SU-DHL-6 (cell line): ENCODE measurements around the gene BRD9.

Source experiments
- H2AFZ ChIP-seq: fragments of 200-600 bp; sonication (generic); 2 replicates; pipeline ENCODE4 v1.6.1; 2014; ENCODE audit warnings: low read depth, mild to moderate bottlenecking, moderate library complexity, mixed read lengths, antibody characterized with exemption, low read length; ENCODE audit not compliant: severe bottlenecking
- H3F3A ChIP-seq: fragments of 200-600 bp; shearing (Covaris generic); 2 replicates; pipeline ENCODE4 v1.6.0; 2016; ENCODE audit warnings: antibody characterized with exemption, mild to moderate bottlenecking; ENCODE audit not compliant: insufficient read depth
- H3K27ac ChIP-seq: fragments of 200-600 bp; sonication (generic); 2 replicates; pipeline ENCODE4 v1.5.1; 2016; ENCODE audit warnings: low read depth, mild to moderate bottlenecking, low read length, moderate library complexity, mixed read lengths
- H3K27me3 ChIP-seq: fragments of 200-600 bp; sonication (generic), shearing (Covaris generic); 2 replicates; pipeline ENCODE4 v1.6.0; 2014; ENCODE audit warnings: mild to moderate bottlenecking, low read length
- H3K36me3 ChIP-seq: fragments of 200-600 bp; sonication (generic); 2 replicates; pipeline ENCODE4 v1.6.1; 2014; ENCODE audit warnings: mild to moderate bottlenecking, low read length, mixed read lengths
- H3K4me2 ChIP-seq: fragments of 300-600, 200-600 bp; shearing (Covaris generic), sonication (generic); 2 replicates; pipeline ENCODE4 v1.6.0; 2014; ENCODE audit warnings: low read length, low read depth, mild to moderate bottlenecking; ENCODE audit not compliant: poor library complexity, severe bottlenecking
- H3K4me3 ChIP-seq: fragments of 200-600 bp; sonication (generic); 2 replicates; pipeline ENCODE4 v1.5.1; 2014; ENCODE audit warnings: antibody characterized with exemption, low read length, mild to moderate bottlenecking, mixed read lengths; ENCODE audit not compliant: insufficient read depth, poor library complexity, severe bottlenecking
- H3K79me2 ChIP-seq: fragments of 200-600 bp; sonication (generic); 2 replicates; pipeline ENCODE4 v1.6.1; 2014; ENCODE audit warnings: mild to moderate bottlenecking, low read length, moderate library complexity; ENCODE audit not compliant: insufficient read depth
- H3K9ac ChIP-seq: fragments of 200-600 bp; sonication (generic); 2 replicates; pipeline ENCODE4 v1.7.0; 2014; ENCODE audit warnings: mild to moderate bottlenecking, low read length
- H3K9me2 ChIP-seq: fragments of 200-600 bp; sonication (generic); replicated peaks from 2 replicates; pipeline ENCODE4 v1.6.1; 2014; ENCODE audit warnings: low read length; ENCODE audit not compliant: insufficient read depth
- H3K9me3 ChIP-seq: fragments of 200-600 bp; sonication (generic); 2 replicates; pipeline ENCODE4 v1.6.1; 2014; ENCODE audit warnings: low read length, mixed read lengths; ENCODE audit not compliant: insufficient read depth
- H4K20me1 ChIP-seq: fragments of 200-600 bp; sonication (generic); 2 replicates; pipeline ENCODE4 v1.6.1; 2014; ENCODE audit warnings: low read depth, mild to moderate bottlenecking, antibody characterized with exemption, low read length, moderate library complexity, mixed read lengths
- EZH2phosphoT487 ChIP-seq: fragments of 200-600 bp; sonication (generic), shearing (Covaris generic); conservative IDR thresholded peaks from 2 replicates; pipeline ENCODE4 v1.6.1; 2018; ENCODE audit warnings: mild to moderate bottlenecking, antibody characterized with exemption, low read length, moderate library complexity, mixed read lengths
- TF ChIP-seq, protein P1 (sequence below): fragments of 200-600 bp; sonication (generic); IDR thresholded peaks from one replicate; pipeline ENCODE4 v1.5.1; 2017; ENCODE audit warnings: antibody characterized with exemption, mild to moderate bottlenecking, low read length, moderate library complexity; ENCODE audit not compliant: insufficient read depth, poor library complexity, severe bottlenecking

The BRD9 gene

DNA sequence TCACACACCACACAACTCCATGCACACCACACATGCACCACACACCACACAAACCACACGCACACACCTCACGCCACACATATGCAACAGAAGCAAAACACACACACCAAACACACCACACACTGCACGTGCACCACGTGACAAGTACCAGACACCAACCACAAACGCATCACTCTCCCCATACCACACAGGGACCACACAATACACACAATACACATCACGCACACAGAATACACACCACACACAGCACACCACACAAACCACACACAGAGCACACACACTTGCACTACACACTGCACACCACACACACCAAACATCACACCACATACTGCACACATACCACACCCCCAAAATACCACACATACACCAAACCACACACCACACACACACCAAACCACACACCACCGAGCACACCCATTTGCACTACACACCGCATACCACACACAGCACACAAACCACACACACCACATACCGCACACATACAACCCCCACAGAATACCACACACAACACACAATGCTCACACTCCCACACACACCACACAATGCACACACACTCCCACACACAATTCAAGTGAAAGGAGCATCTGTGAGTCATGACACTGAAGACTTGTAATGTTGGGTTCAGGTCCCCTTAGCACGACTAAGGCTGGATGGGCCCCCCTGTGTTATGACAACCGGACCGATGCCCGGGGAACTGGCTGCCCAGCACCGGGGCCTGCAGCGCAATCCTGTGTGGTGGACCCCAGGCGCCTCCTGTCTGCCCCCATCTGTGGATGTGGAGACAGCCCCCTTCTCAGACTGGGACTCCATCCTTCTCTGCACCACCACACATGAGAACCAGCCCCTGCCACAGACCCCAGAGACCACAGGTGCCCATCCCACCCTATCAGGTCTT lies 35.8 kb downstream of the BRD9 start:
- Histone ChIP-seq H3K27me3 (no peaks in the 10 kb centered on the region), H3K27ac (no peak overlapping the region), H3K4me3 (no peak overlapping the region), H3F3A (0 out of 2 replicates have a peak, but pooled peaks cover 2% of the 10 kb centered on the region), H3K4me2 (no peak overlapping the region), H3K79me2 (no peaks in the 10 kb centered on the region), H3K9me3 (no peaks in the 10 kb centered on the region), H3K9ac (no peak overlapping the region), H3K9me2 (no peaks in the 10 kb centered on the region), H4K20me1 (no peaks in the 10 kb centered on the region), H2AFZ (no peak overlapping the region), H3K36me3 (no peaks in the 10 kb centered on the region)
- TF ChIP-seq, protein P1, sequence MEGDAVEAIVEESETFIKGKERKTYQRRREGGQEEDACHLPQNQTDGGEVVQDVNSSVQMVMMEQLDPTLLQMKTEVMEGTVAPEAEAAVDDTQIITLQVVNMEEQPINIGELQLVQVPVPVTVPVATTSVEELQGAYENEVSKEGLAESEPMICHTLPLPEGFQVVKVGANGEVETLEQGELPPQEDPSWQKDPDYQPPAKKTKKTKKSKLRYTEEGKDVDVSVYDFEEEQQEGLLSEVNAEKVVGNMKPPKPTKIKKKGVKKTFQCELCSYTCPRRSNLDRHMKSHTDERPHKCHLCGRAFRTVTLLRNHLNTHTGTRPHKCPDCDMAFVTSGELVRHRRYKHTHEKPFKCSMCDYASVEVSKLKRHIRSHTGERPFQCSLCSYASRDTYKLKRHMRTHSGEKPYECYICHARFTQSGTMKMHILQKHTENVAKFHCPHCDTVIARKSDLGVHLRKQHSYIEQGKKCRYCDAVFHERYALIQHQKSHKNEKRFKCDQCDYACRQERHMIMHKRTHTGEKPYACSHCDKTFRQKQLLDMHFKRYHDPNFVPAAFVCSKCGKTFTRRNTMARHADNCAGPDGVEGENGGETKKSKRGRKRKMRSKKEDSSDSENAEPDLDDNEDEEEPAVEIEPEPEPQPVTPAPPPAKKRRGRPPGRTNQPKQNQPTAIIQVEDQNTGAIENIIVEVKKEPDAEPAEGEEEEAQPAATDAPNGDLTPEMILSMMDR = no peak
- no peak for TF ChIP-seq EZH2phosphoT487

GRCh38 chr5:855771-856530 lies 36.6 kb downstream of the BRD9 start:
- TF ChIP-seq EZH2phosphoT487 = no peak
- TF ChIP-seq, protein P1 = no peak
- Histone ChIP-seq H3K9me2 (no peaks in the 10 kb centered on the region), H3K79me2 (no peaks in the 10 kb centered on the region), H3K4me3 (no peak overlapping the region), H3F3A (0 out of 2 replicates have a peak, but pooled peaks cover 2% of the 10 kb centered on the region), H4K20me1 (no peaks in the 10 kb centered on the region), H3K4me2 (no peak overlapping the region), H3K36me3 (no peaks in the 10 kb centered on the region), H3K9ac (no peak overlapping the region), H3K9me3 (no peaks in the 10 kb centered on the region), H3K27ac (no peak overlapping the region), H2AFZ (no peak overlapping the region), H3K27me3 (no peaks in the 10 kb centered on the region)

- H4K20me1 ChIP-seq = no peaks in the 10 kb centered on the region
- H3K79me2 ChIP-seq = no peaks in the 10 kb centered on the region
- TF ChIP-seq, protein P1 = no peak
- TF ChIP-seq EZH2phosphoT487 = no peak
- H3F3A ChIP-seq = no peaks in the 10 kb centered on the region
- no peaks in the 10 kb centered on the region for H3K36me3 ChIP-seq
- no peak overlapping the region for H3K4me3 ChIP-seq
- H3K9me2 ChIP-seq = no peaks in the 10 kb centered on the region
- no peaks in the 10 kb centered on the region for H3K27me3 ChIP-seq
- no peaks in the 10 kb centered on the region for H3K9me3 ChIP-seq
- H3K4me2 ChIP-seq = no peak overlapping the region
- no peak overlapping the region for H3K9ac ChIP-seq
- no peak overlapping the region for H3K27ac ChIP-seq
- H2AFZ ChIP-seq = no peak overlapping the region
Measured at GRCh38 chr5:854966-855743, 37.4 kb downstream of the BRD9 start.
